ENCODE measurements around the gene HIVEP2. TPM values are rescaled to one million over a fixed set of nuclear protein-coding genes. Genes with fewer than 3 reads are reported as not detected.

HIVEP2 gene
- total and polyA plus RNA-seq, 2 donors (not counting 1 experiment from before 2014, with no cell fraction given) = 5.8 to 31.9 TPM

GRCh38 chr6:142933701-142934100 lies 11.3 kb downstream of the HIVEP2 start:
- peaks cover 86% of the 10 kb centered on the region for H3K4me1 Mint-ChIP-seq
- no peaks in the 10 kb centered on the region for H3K9me3 Mint-ChIP-seq (ENCODE audit: insufficient read depth)
- Histone ChIP-seq H3K27me3 (replicated peaks in 1 of 4; ENCODE audit: control extremely low read depth in 1 of 4, control insufficient read depth in 3 of 4, insufficient read depth in 4 of 4, low read length in 3 of 4) (no peaks in the 10 kb centered on the region), H3K36me3 (replicated peaks in 1 of 2; ENCODE audit: control extremely low read depth in 1 of 2, control insufficient read depth in 1 of 2, extremely low read depth in 1 of 2, insufficient read depth in 2 of 2, low read length in 1 of 2) (no peaks in the 10 kb centered on the region), H4K20me1 (ENCODE audit: control insufficient read depth, insufficient read depth, low read length, poor library complexity, severe bottlenecking) (peaks cover 14% of the 10 kb centered on the region), H2AFZ (ENCODE audit: insufficient read depth, low read depth, low read length, poor library complexity, severe bottlenecking) (no peak overlapping the region), H3K9ac (ENCODE audit: low read length) (no peak overlapping the region), H3K4me1 (ENCODE audit: control insufficient read depth in 2 of 2, insufficient read depth in 2 of 2, low read length in 2 of 2) (peaks cover 41 to 67% of the 10 kb centered on the region in 2 donors), H3K9me3 (ENCODE audit: control extremely low read depth in 1 of 3, control insufficient read depth in 2 of 3, insufficient read depth in 1 of 3, low read length in 2 of 3) (no peaks in the 10 kb centered on the region), H3K27ac (ENCODE audit: low read length in 2 of 2) (peak overlapping the region in 1 of 2 donors; percentile 40), H3K4me2 (replicated peaks; ENCODE audit: low read depth, low read length, poor library complexity, severe bottlenecking) (peak overlapping the region; percentile 63), H3K4me3 (ENCODE audit: control extremely low read depth in 1 of 5, extremely low read depth in 1 of 5, insufficient read depth in 1 of 5, low read depth in 2 of 5, low read length in 4 of 5) (no peak overlapping the region), H3K79me2 (ENCODE audit: control insufficient read depth, insufficient read depth, low read length) (peaks cover 98% of the 10 kb centered on the region)
- ChIA-PET CTCF (interaction anchor here (1.1 to 1.4 kb wide), 2 partner anchors 93 to 186 kb away, joined by 3 to 6 read pairs; no protein-coding TSS in a partner anchor), POLR2A (interaction anchor here (0.5 kb wide), 1 partner anchor 20 kb away, joined by 4 read pairs; no protein-coding TSS in a partner anchor)
- DNase-seq = no peak
- H3K27me3 Mint-ChIP-seq = no peaks in the 10 kb centered on the region
- no peak for ATAC-seq (ENCODE audit: low read depth)
- H3K27ac Mint-ChIP-seq = peak overlapping the region; percentile 85
- peak overlapping the region; percentile 75 for H3K4me3 Mint-ChIP-seq
- TF ChIP-seq, protein P1, sequence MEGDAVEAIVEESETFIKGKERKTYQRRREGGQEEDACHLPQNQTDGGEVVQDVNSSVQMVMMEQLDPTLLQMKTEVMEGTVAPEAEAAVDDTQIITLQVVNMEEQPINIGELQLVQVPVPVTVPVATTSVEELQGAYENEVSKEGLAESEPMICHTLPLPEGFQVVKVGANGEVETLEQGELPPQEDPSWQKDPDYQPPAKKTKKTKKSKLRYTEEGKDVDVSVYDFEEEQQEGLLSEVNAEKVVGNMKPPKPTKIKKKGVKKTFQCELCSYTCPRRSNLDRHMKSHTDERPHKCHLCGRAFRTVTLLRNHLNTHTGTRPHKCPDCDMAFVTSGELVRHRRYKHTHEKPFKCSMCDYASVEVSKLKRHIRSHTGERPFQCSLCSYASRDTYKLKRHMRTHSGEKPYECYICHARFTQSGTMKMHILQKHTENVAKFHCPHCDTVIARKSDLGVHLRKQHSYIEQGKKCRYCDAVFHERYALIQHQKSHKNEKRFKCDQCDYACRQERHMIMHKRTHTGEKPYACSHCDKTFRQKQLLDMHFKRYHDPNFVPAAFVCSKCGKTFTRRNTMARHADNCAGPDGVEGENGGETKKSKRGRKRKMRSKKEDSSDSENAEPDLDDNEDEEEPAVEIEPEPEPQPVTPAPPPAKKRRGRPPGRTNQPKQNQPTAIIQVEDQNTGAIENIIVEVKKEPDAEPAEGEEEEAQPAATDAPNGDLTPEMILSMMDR (IDR thresholded peaks at IDR 0.05) = no peak
- no peak for TF ChIP-seq EZH2 (IDR thresholded peaks at IDR 0.05; ENCODE audit: borderline replicate concordance, insufficient read depth, low read depth, low read length, poor library complexity, severe bottlenecking)
- intact Hi-C loops (cut with micrococcal nuclease) = loop anchor here (1.0 kb wide), 1 partner anchor 10 kb away; no protein-coding TSS in a partner anchor

DNA sequence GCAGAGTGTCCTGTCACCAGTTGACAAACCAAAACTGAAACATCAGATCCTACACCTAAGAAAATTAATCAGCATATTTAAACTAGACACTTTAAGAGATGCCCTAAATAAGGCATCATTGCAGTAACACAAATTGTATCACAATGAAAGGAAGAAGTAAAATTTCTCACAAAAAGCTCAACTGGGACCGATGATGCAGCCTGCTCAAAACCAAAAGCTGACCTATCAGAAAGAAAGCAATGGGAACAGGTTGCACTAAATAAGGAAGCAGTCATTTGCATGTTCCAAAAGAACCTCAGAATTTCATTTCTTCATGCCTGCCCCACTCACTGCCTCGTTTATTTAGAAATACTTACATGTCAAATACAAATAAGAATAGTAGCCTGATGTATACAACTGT lies 12.1 kb downstream of the HIVEP2 start:
- POLR2A ChIA-PET = no interaction called here
- Histone ChIP-seq H3K4me1 (ENCODE audit: control insufficient read depth in 2 of 2, insufficient read depth in 2 of 2, low read length in 2 of 2) (peaks cover 45 to 72% of the 10 kb centered on the region in 2 donors), H2AFZ (ENCODE audit: insufficient read depth, low read depth, low read length, poor library complexity, severe bottlenecking) (no peak overlapping the region), H3K79me2 (ENCODE audit: control insufficient read depth, insufficient read depth, low read length) (peaks cover 98% of the 10 kb centered on the region), H3K4me3 (ENCODE audit: control extremely low read depth in 1 of 5, extremely low read depth in 1 of 5, insufficient read depth in 1 of 5, low read depth in 2 of 5, low read length in 4 of 5) (peak overlapping the region in 1 of 5 experiments; percentile 27), H3K36me3 (replicated peaks in 1 of 2; ENCODE audit: control extremely low read depth in 1 of 2, control insufficient read depth in 1 of 2, extremely low read depth in 1 of 2, insufficient read depth in 2 of 2, low read length in 1 of 2) (no peaks in the 10 kb centered on the region), H3K27me3 (replicated peaks in 1 of 4; ENCODE audit: control extremely low read depth in 1 of 4, control insufficient read depth in 3 of 4, insufficient read depth in 4 of 4, low read length in 3 of 4) (no peaks in the 10 kb centered on the region), H3K4me2 (replicated peaks; ENCODE audit: low read depth, low read length, poor library complexity, severe bottlenecking) (peak overlapping the region; percentile 63), H3K9ac (ENCODE audit: low read length) (peak overlapping the region; percentile 1), H3K9me3 (ENCODE audit: control extremely low read depth in 1 of 3, control insufficient read depth in 2 of 3, insufficient read depth in 1 of 3, low read length in 2 of 3) (no peaks in the 10 kb centered on the region), H4K20me1 (ENCODE audit: control insufficient read depth, insufficient read depth, low read length, poor library complexity, severe bottlenecking) (peaks cover 14% of the 10 kb centered on the region), H3K27ac (ENCODE audit: low read length in 2 of 2) (peak overlapping the region; percentile 19 to 40)
- no peaks in the 10 kb centered on the region for H3K27me3 Mint-ChIP-seq
- peaks cover 86% of the 10 kb centered on the region for H3K4me1 Mint-ChIP-seq
- H3K4me3 Mint-ChIP-seq = peak overlapping the region; percentile 73
- H3K27ac Mint-ChIP-seq = peak overlapping the region; percentile 73
- no CpG with 5 or more reads among the region's 2 CpGs for WGBS (ENCODE audit: insufficient coverage)
- CTCF ChIA-PET = interaction anchor here (1.1 to 1.4 kb wide), 2 partner anchors 94 to 186 kb away, joined by 3 to 6 read pairs; no protein-coding TSS in a partner anchor
- ATAC-seq (ENCODE audit: low read depth) = peak; percentile 23
- TF ChIP-seq, protein P1 (IDR thresholded peaks at IDR 0.05) = no peak
- TF ChIP-seq EZH2 (IDR thresholded peaks at IDR 0.05; ENCODE audit: borderline replicate concordance, insufficient read depth, low read depth, low read length, poor library complexity, severe bottlenecking) = no peak
- peak; percentile 51 for DNase-seq
- intact Hi-C loops (cut with micrococcal nuclease) = no loop called here
- H3K9me3 Mint-ChIP-seq (ENCODE audit: insufficient read depth) = no peaks in the 10 kb centered on the region
